Activated T-cell treated with anti-CD3 and anti-CD28 coated beads, Interleukin-2, amount 50 U/mL, for 48 hours (primary cell): Measurements from ENCODE around the gene SPPL3.
A peak's percentile ranks its signal among the peaks of the same experiment; 100 is the strongest.
"Not testable (repeated sequence)": the region's sequence is repeated elsewhere in the genome, so short reads cannot be mapped to it uniquely, and the experiment has no call there.

ENCODE experiments used
- DNase-seq, 2 experiments: peaks; one replicate each; pipeline ENCODE4 v3.0.0-alpha.2; 2020

Gene SPPL3

DNA sequence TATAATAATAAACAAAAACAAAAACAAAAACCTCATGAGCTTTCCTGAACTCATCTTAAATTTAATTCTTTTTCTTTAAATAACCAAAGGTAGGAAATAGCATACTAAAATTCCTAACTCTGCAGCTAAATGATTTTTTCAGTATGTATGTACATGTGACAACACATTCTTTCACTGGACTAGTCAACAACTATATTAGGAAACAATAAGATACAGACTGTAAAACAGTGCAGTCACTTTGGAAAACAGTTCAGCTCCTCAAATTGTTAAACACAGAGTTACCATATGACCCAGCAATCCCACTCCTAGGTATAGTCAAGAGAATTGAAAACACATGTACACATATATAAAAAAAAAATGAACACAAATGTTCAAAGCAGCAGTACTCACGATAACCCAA lies 64.7 kb downstream of the SPPL3 start:
- no peak for DNase-seq

DNA sequence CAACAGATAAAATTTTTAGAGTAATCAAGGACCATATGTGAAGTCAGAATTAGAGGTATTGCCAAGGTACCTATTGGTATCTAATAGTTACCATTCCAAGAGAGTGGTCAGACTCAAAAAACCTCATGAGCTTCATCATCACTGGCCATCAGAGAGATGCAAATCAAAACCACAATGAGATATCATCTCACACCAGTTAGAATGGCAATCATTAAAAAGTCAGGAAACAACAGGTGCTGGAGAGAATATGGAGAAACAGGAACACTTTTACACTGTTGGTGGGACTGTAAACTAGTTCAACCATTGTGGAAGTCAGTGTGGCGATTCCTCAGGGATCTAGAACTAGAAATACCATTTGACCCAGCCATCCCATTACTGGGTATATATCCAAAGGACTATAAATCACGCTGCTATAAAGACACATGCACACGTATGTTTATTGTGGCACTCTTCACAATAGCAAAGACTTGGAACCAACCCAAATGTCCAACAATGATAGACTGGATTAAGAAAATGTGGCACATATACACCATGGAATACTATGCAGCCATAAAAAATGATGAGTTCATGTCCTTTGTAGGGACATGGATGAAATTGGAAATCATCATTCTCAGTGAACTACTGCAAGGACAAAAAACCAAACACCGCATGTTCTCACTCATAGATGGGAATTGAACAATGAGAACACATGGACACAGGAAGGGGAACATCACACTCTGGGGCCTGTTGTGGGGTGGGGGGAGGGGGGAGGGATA lies 65.4 kb downstream of the SPPL3 start:
- not testable (repeated sequence) for DNase-seq

DNA sequence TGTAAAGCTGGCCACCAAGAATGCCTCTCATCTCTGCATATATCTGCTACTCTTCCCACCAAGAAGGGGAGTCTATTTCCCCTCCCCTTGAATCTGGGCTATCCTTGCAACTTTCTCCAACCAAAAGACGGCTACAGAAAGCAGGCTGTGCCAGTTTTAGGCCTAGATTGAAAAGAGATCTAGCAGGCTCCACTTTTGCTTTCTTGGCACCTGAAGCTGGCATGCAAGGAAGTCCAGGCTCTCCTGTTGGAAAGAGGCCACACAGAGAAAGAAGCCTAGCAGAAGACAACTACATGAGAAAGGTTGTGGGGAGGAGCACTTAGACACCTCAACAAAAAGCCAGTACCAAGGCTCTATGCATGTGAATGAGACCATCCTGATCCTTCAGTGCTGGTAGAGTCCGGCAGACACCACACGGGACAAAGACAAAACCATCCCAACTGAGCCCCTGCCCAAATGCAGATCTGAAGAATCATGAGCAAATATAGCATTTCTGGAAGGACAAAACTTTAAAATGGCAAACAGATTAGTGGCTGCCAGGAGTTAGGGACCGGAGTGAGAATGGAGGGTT lies 68.0 kb downstream of the SPPL3 start:
- no peak for DNase-seq

- DNase-seq: no peak
Measured at GRCh38 chr12:120835657-120836056, 68.5 kb downstream of the SPPL3 start.

- no peak for DNase-seq
Measured at GRCh38 chr12:120835304-120835612, 68.9 kb downstream of the SPPL3 start.

GRCh38 chr12:120834489-120835303 lies 69.5 kb downstream of the SPPL3 start:
- no peak for DNase-seq

GRCh38 chr12:120833849-120834248 lies 70.3 kb downstream of the SPPL3 start:
- DNase-seq: no peak

DNA sequence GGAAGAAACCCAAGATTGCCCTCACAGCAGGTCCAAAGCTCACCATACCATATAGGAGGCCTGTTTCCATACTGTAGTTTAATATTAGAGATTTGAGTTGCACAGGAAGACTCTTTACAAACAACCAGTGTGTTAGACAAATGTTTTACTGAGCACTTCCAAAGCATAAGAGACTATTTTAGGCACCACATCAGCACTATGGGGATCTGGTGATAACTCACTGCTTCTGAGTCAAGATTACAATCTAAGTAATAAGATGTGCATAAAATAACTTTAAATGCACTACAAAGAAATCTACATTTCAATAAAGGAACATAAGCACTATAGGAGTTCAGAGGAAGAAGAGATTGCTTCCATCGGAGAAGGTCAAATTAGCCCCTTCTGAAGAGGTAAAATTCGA lies 71.4 kb downstream of the SPPL3 start:
- no peak for DNase-seq

DNA sequence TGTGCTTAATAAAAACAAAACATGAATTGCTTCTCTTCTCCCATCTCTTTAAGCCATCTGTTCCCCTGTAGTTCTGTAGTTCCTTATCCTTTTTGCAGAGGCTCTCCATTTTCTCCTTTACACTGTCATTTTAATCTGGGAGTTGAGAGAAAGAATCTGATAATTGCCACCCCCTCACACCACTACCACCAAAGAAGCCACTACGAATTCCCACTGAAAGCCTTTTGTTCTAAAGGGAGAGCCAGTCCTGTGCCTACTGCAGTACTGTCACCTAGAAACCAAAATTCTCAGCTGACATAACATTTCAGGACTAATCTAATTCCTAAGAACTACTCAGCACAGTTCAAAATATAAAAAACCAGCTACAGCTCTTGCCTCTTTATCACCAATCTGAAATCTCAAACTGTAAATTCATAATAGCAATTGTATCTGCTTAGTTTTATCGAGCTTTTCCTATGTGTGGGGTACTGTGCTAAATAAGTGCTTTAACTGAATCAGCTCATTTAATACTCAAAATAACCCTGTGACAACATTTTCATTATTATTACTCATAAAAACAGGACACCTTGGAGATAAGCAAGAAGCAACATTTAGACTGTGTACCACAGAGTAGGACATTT lies 72.4 kb downstream of the SPPL3 start:
- DNase-seq: no peak

- no peak for DNase-seq
Measured at GRCh38 chr12:120830966-120831365, 73.2 kb downstream of the SPPL3 start.

DNA sequence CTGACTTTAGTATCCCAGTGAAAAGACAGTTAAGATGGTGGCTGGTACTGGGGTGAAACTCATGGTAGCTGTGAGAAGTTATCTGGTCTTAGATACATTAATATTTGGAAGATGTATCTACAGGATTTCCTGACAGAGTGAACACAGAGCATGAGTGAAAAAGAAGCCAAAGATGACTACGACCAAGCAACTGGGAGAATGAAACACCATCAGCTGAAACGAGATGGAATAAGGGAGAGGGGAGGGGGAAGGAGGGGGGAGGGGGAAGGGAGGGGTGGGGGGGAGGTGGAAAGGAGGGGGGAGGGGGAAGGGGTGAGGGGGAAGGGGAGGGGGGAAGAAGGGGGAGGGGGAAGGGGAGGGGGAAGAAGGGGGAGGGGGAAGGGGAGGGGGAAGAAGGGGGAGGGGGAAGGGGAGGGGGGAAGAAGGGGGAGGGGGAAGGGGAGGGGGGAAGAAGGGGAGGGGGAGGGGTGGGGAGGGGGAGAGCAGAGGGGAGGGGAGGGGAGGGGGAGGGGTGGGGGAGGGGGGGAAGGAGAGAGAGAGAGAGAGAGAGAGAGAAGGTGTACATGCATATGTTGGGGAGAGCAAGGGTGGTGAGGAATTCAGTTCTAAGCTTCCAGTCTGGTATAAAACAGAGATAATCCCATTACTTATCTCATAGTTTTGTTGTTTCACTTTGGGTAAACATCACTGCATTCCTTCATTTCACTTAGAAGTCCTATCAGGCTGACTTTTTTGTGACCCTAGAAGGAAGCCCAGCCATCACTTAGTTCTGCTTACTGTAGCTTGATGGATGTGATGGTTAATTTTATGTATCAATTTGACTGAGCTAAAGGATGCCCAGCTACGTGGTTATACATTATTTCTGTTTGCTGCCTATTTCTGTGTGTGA lies 73.9 kb downstream of the SPPL3 start:
- no peak for DNase-seq

DNA sequence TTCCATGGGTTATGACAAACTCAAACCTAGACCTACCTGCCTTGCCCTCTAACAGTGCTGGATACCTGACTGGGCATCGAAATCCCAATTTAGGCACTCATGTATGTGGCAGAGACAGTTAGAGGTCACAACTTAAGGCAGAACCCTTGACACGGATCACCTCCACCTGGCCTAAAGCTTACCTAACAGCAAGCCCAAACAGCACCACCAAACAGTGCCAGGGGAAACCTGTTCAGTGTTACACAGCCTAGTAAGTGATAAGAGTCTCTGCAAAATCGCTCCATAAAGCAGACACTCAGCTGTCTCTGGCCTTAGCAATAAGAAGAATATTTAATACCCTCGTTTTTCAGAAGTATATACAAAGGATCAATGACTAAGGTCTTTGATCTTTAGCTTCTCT lies 77.8 kb downstream of the SPPL3 start:
- DNase-seq: no peak

- no peak for DNase-seq
Measured at GRCh38 chr12:120825337-120825736, 78.8 kb downstream of the SPPL3 start.

DNA sequence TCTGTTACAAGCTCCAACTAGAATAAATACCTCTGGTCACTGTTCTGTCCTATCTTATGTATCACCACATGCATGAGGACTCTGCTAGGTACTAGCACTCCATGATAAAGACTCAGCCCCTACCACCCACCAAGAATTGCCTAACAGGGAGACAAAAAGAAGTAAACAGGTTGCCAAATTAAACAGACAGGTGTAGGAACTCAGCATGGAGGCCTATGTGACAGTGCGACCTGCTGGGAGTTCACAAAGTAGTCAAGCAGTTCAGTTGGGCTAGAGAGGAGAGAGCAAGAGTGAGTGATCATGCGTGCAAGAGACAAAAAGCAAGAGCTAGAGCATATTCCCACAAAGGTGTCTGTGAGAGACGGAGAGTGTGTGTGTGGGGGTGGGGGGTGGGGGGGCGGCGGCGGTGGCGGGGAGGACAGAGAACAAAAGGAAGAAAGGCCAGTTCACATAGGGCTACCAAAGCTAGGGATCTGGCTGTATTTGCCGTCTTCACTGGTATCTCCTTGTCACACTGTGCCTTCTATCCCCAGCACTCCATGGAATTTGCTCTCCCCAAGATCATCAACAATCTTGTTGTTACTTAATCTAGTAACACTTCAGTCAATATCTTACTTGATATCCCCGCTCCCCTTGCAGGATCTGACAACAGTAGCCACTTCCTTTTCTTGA lies 81.2 kb downstream of the SPPL3 start:
- DNase-seq: no peak

- no peak for DNase-seq
Measured at GRCh38 chr12:120821878-120822277, 82.3 kb downstream of the SPPL3 start.

DNA sequence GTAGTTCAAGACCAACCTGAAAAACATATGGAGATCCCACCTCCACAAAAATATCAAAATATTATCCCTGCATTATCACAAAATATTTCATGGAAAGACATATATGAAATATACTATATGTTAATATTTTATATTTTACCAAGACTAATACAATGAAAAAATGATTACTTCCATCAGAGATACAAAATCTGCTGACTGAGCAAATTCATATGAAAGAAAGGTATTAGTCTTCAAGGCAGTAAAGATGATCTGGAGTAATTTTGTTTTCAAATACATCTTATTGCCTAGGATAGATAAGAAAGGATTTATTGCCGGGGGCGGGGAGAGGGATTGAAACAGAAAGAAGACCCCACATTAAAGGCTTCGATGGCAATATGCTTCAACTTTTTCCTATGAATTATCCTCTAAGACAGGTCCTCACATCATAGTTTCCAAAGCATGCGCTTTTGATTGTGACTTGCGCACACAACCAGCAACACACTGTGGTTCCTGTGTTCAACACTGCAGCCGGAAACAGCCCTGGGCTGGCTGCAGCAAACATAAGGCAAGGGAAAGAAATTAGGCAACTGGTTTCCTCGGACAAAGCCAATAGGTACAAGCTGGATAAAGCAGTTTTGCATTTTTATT lies 83.2 kb downstream of the SPPL3 start:
- peak; percentile 60 to 66 for DNase-seq

DNA sequence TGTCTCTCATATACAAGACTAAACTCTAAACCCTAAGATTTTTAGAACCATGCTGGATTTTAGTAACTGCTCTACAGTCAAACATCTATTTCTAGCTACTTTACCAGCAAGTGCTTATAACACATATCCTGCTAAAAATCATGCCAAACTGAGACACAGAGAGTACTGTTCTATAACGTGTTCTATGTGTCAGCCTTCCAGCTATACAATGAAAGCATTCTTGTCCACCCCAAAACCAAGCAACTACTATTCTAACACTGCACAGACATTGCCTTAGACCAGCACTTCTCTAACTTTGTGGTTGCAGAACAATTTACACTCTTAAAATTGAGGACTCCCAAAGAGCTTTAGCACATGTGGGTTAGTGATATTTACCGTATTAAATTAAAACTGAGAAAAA lies 85.7 kb downstream of the SPPL3 start:
- no peak for DNase-seq

GRCh38 chr12:120817559-120818330 lies 86.4 kb downstream of the SPPL3 start:
- DNase-seq: no peak

GRCh38 chr12:120816363-120816762 lies 87.8 kb downstream of the SPPL3 start:
- no peak for DNase-seq

DNA sequence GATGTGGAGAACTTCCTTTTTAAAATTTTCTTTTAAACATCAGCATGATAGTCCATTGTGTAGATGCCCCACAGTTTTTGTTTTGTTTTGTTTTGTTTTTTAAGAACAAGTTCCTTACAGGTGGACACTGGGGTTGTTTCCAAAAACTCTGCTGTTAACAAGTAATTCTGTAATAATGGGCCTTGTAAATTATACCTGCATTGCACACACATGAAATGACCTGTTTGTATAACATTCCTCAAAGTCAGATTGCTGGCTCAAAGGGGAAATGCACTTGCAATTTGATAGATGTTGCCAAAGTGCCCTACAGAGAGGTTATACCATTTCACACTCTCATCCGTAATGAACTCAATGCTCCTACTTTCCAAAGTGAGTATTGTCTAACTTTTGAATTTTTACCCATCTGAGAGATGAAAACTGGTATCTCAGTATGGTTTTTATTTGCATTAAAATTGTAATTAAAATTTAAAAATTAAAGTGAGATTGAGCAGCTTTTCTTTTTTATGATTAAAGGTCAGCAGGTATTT lies 89.2 kb downstream of the SPPL3 start:
- DNase-seq: no peak
